HUES48 (cell line): ENCODE results near the gene MARCKSL1.

Experiments used
- H3K27ac ChIP-seq: one replicate; pipeline ENCODE4 v1.7.0; 2013; ENCODE audit warnings: low read depth, low read length, inconsistent platforms
- H3K27me3 ChIP-seq: 2 replicates; pipeline ENCODE4 v1.6.1; 2013; ENCODE audit warnings: mild to moderate bottlenecking, low read length; ENCODE audit not compliant: control insufficient read depth, insufficient read depth
- H3K36me3 ChIP-seq: 2 replicates; pipeline ENCODE4 v1.6.1; 2013; ENCODE audit warnings: low read length; ENCODE audit not compliant: control insufficient read depth, insufficient read depth
- H3K4me1 ChIP-seq: 2 replicates; pipeline ENCODE4 v1.6.1; 2013; ENCODE audit warnings: mild to moderate bottlenecking, low read length; ENCODE audit not compliant: control insufficient read depth, insufficient read depth
- H3K4me3 ChIP-seq: 2 replicates; pipeline ENCODE4 v1.5.1; 2013; ENCODE audit warnings: mild to moderate bottlenecking, low read depth, low read length
- H3K9ac ChIP-seq: 2 replicates; pipeline ENCODE4 v1.6.1; 2013; ENCODE audit warnings: mild to moderate bottlenecking, low read depth, low read length, moderate library complexity
- H3K9me3 ChIP-seq: 2 replicates; pipeline ENCODE4 v1.6.1; 2013; ENCODE audit warnings: low read length; ENCODE audit not compliant: control insufficient read depth, insufficient read depth

MARCKSL1 gene

GRCh38 chr1:32331549-32331948 is 4.5 kb downstream of the MARCKSL1 start:
- peak overlapping the region; percentile 74 for H3K27ac ChIP-seq
- no peak overlapping the region for H3K4me3 ChIP-seq
- peaks cover 82% of the 10 kb centered on the region for H3K36me3 ChIP-seq
- H3K4me1 ChIP-seq, result peaks cover 25% of the 10 kb centered on the region
- no peak overlapping the region for H3K9ac ChIP-seq
- H3K9me3 ChIP-seq, result no peaks in the 10 kb centered on the region
- H3K27me3 ChIP-seq, result no peaks in the 10 kb centered on the region

- Histone ChIP-seq H3K36me3 (peaks cover 90% of the 10 kb centered on the region), H3K9me3 (no peaks in the 10 kb centered on the region), H3K4me1 (peaks cover 24% of the 10 kb centered on the region), H3K4me3 (no peak overlapping the region), H3K27me3 (no peaks in the 10 kb centered on the region), H3K27ac (no peak overlapping the region), H3K9ac (no peak overlapping the region)
These were observed 5.4 kb downstream of the MARCKSL1 start for GRCh38 chr1:32330558-32331151.

GRCh38 chr1:32329931-32330466 is 6.0 kb downstream of the MARCKSL1 start:
- Histone ChIP-seq H3K9ac (no peak overlapping the region), H3K27me3 (no peaks in the 10 kb centered on the region), H3K4me3 (no peak overlapping the region), H3K36me3 (peaks cover 97% of the 10 kb centered on the region), H3K27ac (no peak overlapping the region), H3K4me1 (peaks cover 24% of the 10 kb centered on the region), H3K9me3 (no peaks in the 10 kb centered on the region)

GRCh38 chr1:32327204-32327603 is 8.8 kb downstream of the MARCKSL1 start:
- no peaks in the 10 kb centered on the region for H3K9me3 ChIP-seq
- no peak overlapping the region for H3K9ac ChIP-seq
- H3K4me3 ChIP-seq, result no peak overlapping the region
- H3K36me3 ChIP-seq, result peaks cover 88% of the 10 kb centered on the region
- no peaks in the 10 kb centered on the region for H3K27me3 ChIP-seq
- H3K4me1 ChIP-seq, result peaks cover 2% of the 10 kb centered on the region
- no peak overlapping the region for H3K27ac ChIP-seq

DNA sequence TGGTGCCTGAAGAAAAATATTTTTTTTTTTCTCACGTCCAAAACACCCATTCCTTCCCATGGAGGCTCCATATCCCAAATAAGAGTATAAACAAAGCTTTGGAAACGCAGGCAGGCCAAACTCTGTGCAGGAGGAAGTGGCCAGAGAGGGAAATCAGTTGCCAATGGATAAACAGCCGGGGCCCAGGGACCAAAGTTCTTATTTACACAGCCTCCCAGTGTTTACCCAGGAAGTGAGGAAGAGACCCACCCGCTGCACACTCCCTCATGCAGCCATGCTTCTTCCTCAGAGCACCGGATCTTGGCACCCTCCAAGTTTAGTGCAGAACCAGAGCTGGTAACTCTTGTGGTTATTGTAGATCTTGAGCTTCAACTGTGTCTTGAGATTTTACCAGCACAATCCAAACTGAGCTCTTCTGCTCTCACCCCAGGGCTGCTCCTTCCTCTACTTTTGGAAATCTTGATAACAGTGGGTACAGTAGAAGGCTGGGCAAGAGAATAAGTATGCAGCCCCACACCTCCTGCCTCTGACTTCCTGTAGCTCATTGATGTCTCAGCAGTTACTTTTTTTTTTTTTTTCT is 14.2 kb downstream of the MARCKSL1 start:
- Histone ChIP-seq H3K9ac (no peak overlapping the region), H3K27me3 (no peaks in the 10 kb centered on the region), H3K4me1 (no peaks in the 10 kb centered on the region), H3K4me3 (no peak overlapping the region), H3K27ac (peak overlapping the region; percentile 42), H3K36me3 (peaks cover 71% of the 10 kb centered on the region), H3K9me3 (no peaks in the 10 kb centered on the region)

DNA sequence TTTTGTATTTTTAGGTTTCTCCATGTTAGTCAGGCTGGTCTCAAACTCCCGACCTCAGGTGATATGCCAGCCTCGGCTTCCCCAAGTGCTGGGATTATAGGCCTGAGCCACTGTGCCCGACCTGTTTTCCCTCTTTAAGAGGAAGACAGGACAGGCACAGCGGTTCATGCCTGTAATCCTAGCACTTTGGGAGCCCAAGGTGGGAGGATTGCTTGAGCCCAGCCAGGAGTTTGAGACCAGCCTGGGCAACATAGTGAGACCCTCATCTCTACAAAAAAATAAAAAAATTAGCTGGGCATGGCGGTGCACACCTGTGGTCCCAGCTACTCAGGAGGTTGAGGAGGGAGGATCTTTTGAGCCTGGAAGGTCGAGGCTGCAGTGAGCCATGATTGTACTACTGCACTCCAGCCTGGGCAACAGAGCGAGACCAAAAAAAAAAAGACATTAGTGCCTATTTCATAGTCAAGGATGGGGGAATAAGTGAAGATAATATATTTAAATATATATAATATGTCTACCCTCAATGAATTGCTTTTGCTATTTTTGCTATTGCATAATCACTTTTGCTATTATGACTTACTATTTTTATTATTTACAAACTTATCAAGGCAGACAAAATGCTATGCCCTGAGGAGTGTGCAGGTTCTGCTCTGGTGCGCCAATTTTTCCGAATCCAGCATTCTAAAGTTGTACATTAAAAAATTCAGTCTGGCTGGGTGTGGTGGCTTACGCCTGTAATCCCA is 17.7 kb downstream of the MARCKSL1 start:
- Histone ChIP-seq H3K27ac (no peak overlapping the region), H3K36me3 (peaks cover 47% of the 10 kb centered on the region), H3K9me3 (no peaks in the 10 kb centered on the region), H3K9ac (no peak overlapping the region), H3K4me1 (no peaks in the 10 kb centered on the region), H3K4me3 (no peak overlapping the region), H3K27me3 (no peaks in the 10 kb centered on the region)

GRCh38 chr1:32316903-32317277 is 19.1 kb downstream of the MARCKSL1 start:
- Histone ChIP-seq H3K4me3 (no peak overlapping the region), H3K27ac (no peak overlapping the region), H3K9ac (no peak overlapping the region), H3K36me3 (peaks cover 42% of the 10 kb centered on the region), H3K9me3 (no peaks in the 10 kb centered on the region), H3K27me3 (no peaks in the 10 kb centered on the region), H3K4me1 (no peaks in the 10 kb centered on the region)

DNA sequence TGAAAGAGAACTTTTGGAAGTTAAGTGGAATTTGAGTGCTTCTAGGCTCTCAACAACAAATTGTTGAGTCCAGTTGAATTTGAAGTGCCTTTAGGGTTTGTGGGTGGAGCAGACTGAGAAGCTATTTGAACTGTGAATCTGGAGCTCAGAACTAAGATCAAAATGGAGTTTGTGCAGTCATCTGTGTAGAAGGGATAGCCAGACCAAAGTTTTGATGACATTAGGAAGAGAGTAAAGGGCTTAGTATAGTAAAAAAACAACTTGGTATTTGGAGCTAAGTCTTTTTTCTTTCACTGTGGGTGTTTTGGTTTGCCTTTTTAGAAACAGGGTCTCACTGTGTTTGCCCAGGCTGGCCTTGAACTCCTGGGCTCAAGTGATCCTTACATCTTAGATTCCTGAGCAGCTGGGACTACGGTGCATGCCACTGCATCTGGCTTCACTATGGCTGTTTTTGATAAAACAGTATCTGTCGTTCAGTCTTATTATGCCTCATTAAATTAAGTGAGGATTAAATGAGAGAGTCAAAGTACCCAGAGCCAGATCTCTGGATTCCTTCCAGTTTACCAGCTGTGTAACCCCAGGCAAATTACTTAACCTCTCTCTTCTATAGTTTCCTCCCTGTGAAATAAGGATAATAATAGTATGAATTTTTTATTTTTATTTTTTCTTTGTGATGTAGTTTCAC is 24.2 kb downstream of the MARCKSL1 start:
- Histone ChIP-seq H3K27ac (no peak overlapping the region), H3K9ac (no peak overlapping the region), H3K4me1 (no peaks in the 10 kb centered on the region), H3K9me3 (no peaks in the 10 kb centered on the region), H3K36me3 (peaks cover 13% of the 10 kb centered on the region), H3K4me3 (no peak overlapping the region), H3K27me3 (no peaks in the 10 kb centered on the region)

DNA sequence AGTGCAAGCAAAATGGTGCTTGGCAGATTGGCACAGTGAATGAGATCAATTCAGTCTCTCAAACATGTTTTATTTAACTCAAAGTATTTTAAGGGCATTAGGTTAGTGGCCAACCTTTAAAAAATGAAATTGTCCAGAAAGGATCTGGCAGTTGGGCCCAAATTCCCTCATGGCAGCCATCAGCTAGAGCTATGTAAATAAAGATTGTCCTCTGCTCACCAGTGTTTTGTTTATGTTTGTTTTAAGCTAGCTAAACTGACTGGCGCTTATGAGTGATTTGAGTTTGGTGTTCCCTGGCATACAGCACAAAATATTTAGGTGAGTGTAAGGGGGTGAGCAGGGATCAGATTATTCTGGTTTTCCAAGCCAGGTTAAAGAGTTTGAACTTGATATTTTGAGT is 26.1 kb downstream of the MARCKSL1 start:
- H3K9ac ChIP-seq, result no peak overlapping the region
- peaks cover 24% of the 10 kb centered on the region for H3K36me3 ChIP-seq
- no peaks in the 10 kb centered on the region for H3K27me3 ChIP-seq
- no peak overlapping the region for H3K27ac ChIP-seq
- H3K4me1 ChIP-seq, result no peaks in the 10 kb centered on the region
- no peaks in the 10 kb centered on the region for H3K9me3 ChIP-seq
- no peak overlapping the region for H3K4me3 ChIP-seq

DNA sequence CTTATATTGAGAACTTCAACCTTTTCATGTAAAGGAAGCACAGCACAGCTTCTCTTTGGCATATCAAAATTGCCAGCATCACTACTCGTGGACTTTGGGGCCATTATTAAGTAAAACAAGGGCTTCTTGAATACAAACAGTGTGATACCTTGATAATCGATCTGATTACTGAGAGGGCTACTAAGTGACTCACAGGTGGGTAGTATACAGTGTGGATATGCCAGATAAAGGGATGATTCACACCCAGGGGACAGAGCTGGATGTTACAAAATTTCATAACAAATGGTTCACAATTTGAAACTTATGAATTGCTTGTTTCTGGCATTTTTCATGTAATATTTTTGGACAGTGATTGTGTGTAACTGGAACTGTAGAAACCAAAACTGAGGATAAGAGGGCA is 28.7 kb downstream of the MARCKSL1 start:
- Histone ChIP-seq H3K27me3 (no peaks in the 10 kb centered on the region), H3K36me3 (peaks cover 47% of the 10 kb centered on the region), H3K4me3 (no peak overlapping the region), H3K9ac (no peak overlapping the region), H3K27ac (no peak overlapping the region), H3K9me3 (no peaks in the 10 kb centered on the region), H3K4me1 (no peaks in the 10 kb centered on the region)

GRCh38 chr1:32305310-32305709 is 30.7 kb downstream of the MARCKSL1 start:
- Histone ChIP-seq H3K9me3 (no peaks in the 10 kb centered on the region), H3K4me1 (no peaks in the 10 kb centered on the region), H3K9ac (no peak overlapping the region), H3K4me3 (no peak overlapping the region), H3K36me3 (peaks cover 53% of the 10 kb centered on the region), H3K27me3 (no peaks in the 10 kb centered on the region), H3K27ac (no peak overlapping the region)
